OCI-LY1 (cell line): ENCODE results near the gene ME3.

Source experiments
- H2AFZ ChIP-seq: fragments of 200-600 bp; sonication (generic), shearing (Covaris generic); 2 replicates; pipeline ENCODE4 v1.6.0; 2014; ENCODE audit warnings: antibody characterized with exemption, mild to moderate bottlenecking, low read length
- H3F3A ChIP-seq: fragments of 200-600 bp; sonication (generic), shearing (Covaris generic); 2 replicates; pipeline ENCODE4 v1.6.0; 2014; ENCODE audit warnings: mild to moderate bottlenecking, antibody characterized with exemption, low read length, moderate library complexity; ENCODE audit not compliant: insufficient read depth
- H3K27ac ChIP-seq: fragments of 200-600 bp; sonication (generic); 2 replicates; pipeline ENCODE4 v1.5.1; 2014; ENCODE audit warnings: low read length, mixed run types, mild to moderate bottlenecking, low read depth; ENCODE audit not compliant: poor library complexity, severe bottlenecking
- H3K27me3 ChIP-seq: fragments of 200-600 bp; sonication (generic); 2 replicates; pipeline ENCODE4 v1.6.0; 2014; ENCODE audit warnings: antibody characterized with exemption, mild to moderate bottlenecking, low read length, moderate library complexity; ENCODE audit not compliant: insufficient read depth
- H3K36me3 ChIP-seq: fragments of 200-600 bp; sonication (generic); 2 replicates; pipeline ENCODE4 v1.6.1; 2014; ENCODE audit warnings: mild to moderate bottlenecking, antibody characterized with exemption, low read length, moderate library complexity, mixed read lengths; ENCODE audit not compliant: insufficient read depth
- H3K4me1 ChIP-seq: fragments of 200-600 bp; sonication (generic); 2 replicates; pipeline ENCODE4 v1.5.1; 2014; ENCODE audit warnings: mild to moderate bottlenecking, low read length, moderate library complexity; ENCODE audit not compliant: insufficient read depth, severe bottlenecking
- H3K4me2 ChIP-seq: fragments of 200-600 bp; sonication (generic), shearing (Covaris generic); 2 replicates; pipeline ENCODE4 v1.6.1; 2014; ENCODE audit warnings: low read length
- H3K4me3 ChIP-seq: fragments of 200-600 bp; sonication (generic); 2 replicates; pipeline ENCODE4 v1.5.1; 2014; ENCODE audit warnings: low read length, low read depth, mild to moderate bottlenecking, mixed read lengths; ENCODE audit not compliant: poor library complexity, severe bottlenecking
- H3K79me2 ChIP-seq: fragments of 200-600 bp; shearing (Covaris generic); 2 replicates; pipeline ENCODE4 v1.6.1; 2016; ENCODE audit warnings: mixed run types, low read length, mixed read lengths; ENCODE audit not compliant: insufficient read depth
- H3K9ac ChIP-seq: fragments of 200-600 bp; sonication (generic), shearing (Covaris generic); 2 replicates; pipeline ENCODE4 v1.6.1; 2014; ENCODE audit warnings: mild to moderate bottlenecking, low read length, mixed read lengths
- H3K9me2 ChIP-seq: fragments of 200-600 bp; sonication (generic), shearing (Covaris generic); 2 replicates; pipeline ENCODE4 v1.6.1; 2014; ENCODE audit warnings: low read depth, mild to moderate bottlenecking, low read length, mixed read lengths
- H3K9me3 ChIP-seq: fragments of 200-600 bp; shearing (Covaris generic); 2 replicates; pipeline ENCODE4 v1.6.1; 2014; ENCODE audit warnings: low read length, mixed read lengths
- H4K20me1 ChIP-seq: fragments of 200-600 bp; sonication (generic), shearing (Covaris generic); 2 replicates; pipeline ENCODE4 v1.6.0; 2016; ENCODE audit warnings: mild to moderate bottlenecking, low read length; ENCODE audit not compliant: insufficient read depth
- CTCF ChIP-seq: fragments of 200-600 bp; sonication (generic), shearing (Covaris generic); IDR thresholded peaks from 2 replicates; pipeline ENCODE4 v1.5.1; 2017; ENCODE audit warnings: mild to moderate bottlenecking, antibody characterized with exemption, low read length, moderate library complexity, mixed read lengths
- EZH2 ChIP-seq: fragments of 200-600 bp; sonication (generic), shearing (Covaris generic); IDR thresholded peaks from 2 replicates; pipeline ENCODE4 v1.8.0; 2017; ENCODE audit warnings: borderline replicate concordance, mixed run types, mild to moderate bottlenecking, antibody characterized with exemption, low read length, moderate library complexity, mixed read lengths

The ME3 gene

GRCh38 chr11:86482692-86483091 lies 189.7 kb downstream of the ME3 start:
- no peak for TF ChIP-seq CTCF
- no peak for TF ChIP-seq EZH2
- Histone ChIP-seq H3F3A (no peaks in the 10 kb centered on the region), H3K9me2 (no peaks in the 10 kb centered on the region), H3K9ac (no peak overlapping the region), H4K20me1 (no peaks in the 10 kb centered on the region), H3K36me3 (no peaks in the 10 kb centered on the region), H3K79me2 (no peaks in the 10 kb centered on the region), H3K4me2 (no peak overlapping the region), H3K9me3 (no peaks in the 10 kb centered on the region), H3K27me3 (no peaks in the 10 kb centered on the region), H3K27ac (no peak overlapping the region), H3K4me1 (no peaks in the 10 kb centered on the region), H2AFZ (no peak overlapping the region), H3K4me3 (no peak overlapping the region)

GRCh38 chr11:86481399-86481798 lies 191.0 kb downstream of the ME3 start:
- Histone ChIP-seq H3K9me3 (no peaks in the 10 kb centered on the region), H3F3A (no peaks in the 10 kb centered on the region), H3K36me3 (no peaks in the 10 kb centered on the region), H2AFZ (no peak overlapping the region), H3K27me3 (no peaks in the 10 kb centered on the region; the same call in 1 of the 2 replicates), H4K20me1 (no peaks in the 10 kb centered on the region), H3K9me2 (no peaks in the 10 kb centered on the region), H3K79me2 (no peaks in the 10 kb centered on the region), H3K4me1 (no peaks in the 10 kb centered on the region), H3K4me2 (no peak overlapping the region), H3K4me3 (no peak overlapping the region), H3K9ac (no peak overlapping the region), H3K27ac (no peak overlapping the region)
- no peak for TF ChIP-seq CTCF
- TF ChIP-seq EZH2, result no peak

GRCh38 chr11:86478348-86478747 lies 194.1 kb downstream of the ME3 start:
- Histone ChIP-seq H3K4me2 (no peak overlapping the region), H3K79me2 (no peaks in the 10 kb centered on the region), H3K27me3 (no peaks in the 10 kb centered on the region; the same call in 1 of the 2 replicates)

More at GRCh38 chr11:86478348-86478747, 194.1 kb downstream of the ME3 start:
- no peaks in the 10 kb centered on the region for H3K9me3 ChIP-seq
- no peaks in the 10 kb centered on the region for H3K4me1 ChIP-seq
- no peak overlapping the region for H3K9ac ChIP-seq
- H4K20me1 ChIP-seq, result no peaks in the 10 kb centered on the region
- H3F3A ChIP-seq, result no peaks in the 10 kb centered on the region
- no peak overlapping the region for H3K4me3 ChIP-seq
- TF ChIP-seq EZH2 (no peak), CTCF (no peak)
- no peak overlapping the region for H3K27ac ChIP-seq
- H3K9me2 ChIP-seq, result no peaks in the 10 kb centered on the region
- no peak overlapping the region for H2AFZ ChIP-seq
- no peaks in the 10 kb centered on the region for H3K36me3 ChIP-seq
